Endothelial cell of umbilical vein (primary cell): ENCODE measurements around the gene PRKAR2B. TPM values are rescaled to one million over a fixed set of nuclear protein-coding genes. Genes with fewer than 3 reads are reported as not detected.

Source experiments
- BruUV-seq: library from RNA; stranded (reverse); fragments of 400-500 nt; replicated peaks from 2 replicates; lab custom pipeline; 2021; lab: Mats Ljungman, UMichigan
- CTCF ChIA-PET: fragments of 300-600, 350-600 bp; sonication (Branson Sonifier 250); formaldehyde crosslinking; loops from one replicate; lab custom pipeline; 2021; ENCODE audit warnings: antibody characterized with exemption, inconsistent platforms; lab: Charles Lee
- POLR2A ChIA-PET: fragments of 300-600, 350-600 bp; sonication (Branson Sonifier 250); formaldehyde crosslinking; loops from one replicate; lab custom pipeline; 2021; ENCODE audit warnings: antibody characterized with exemption, inconsistent platforms; lab: Charles Lee
- DNase-seq: peaks from one replicate; pipeline ENCODE4 v3.0.0-alpha.2; 2011; ENCODE audit warnings: low read depth, low spot score
- FAIRE-seq: peaks from 2 replicates; lab custom pipeline; 2011; peaks lifted over from hg19 to GRCh38; lab: Jason Lieb, UNC
- H2AFZ ChIP-seq: 2 replicates; pipeline ENCODE4 v1.6.0; 2012; ENCODE audit warnings: low read depth, low read length, control low read depth, inconsistent platforms
- H3K27ac ChIP-seq: 2 replicates; pipeline ENCODE4 v1.5.1; 2011; ENCODE audit warnings: low read depth, mild to moderate bottlenecking, control low read depth, low read length, moderate library complexity; ENCODE audit not compliant: insufficient read depth
- H3K27me3 ChIP-seq, 2 experiments: 2 replicates each; pipeline versions ENCODE4 v1.6.0 to v1.6.1; 2011; ENCODE audit warnings: low read length in 2 of 2, mixed read lengths in 1 of 2; ENCODE audit not compliant: control insufficient read depth in 2 of 2, insufficient read depth in 2 of 2
- H3K36me3 ChIP-seq, 2 experiments: 2 replicates in 1 of 2; 3 replicates in 1 of 2; pipeline ENCODE4 v1.5.1; 2011; ENCODE audit warnings: low read length in 2 of 2, mild to moderate bottlenecking in 1 of 2, moderate library complexity in 1 of 2; ENCODE audit not compliant: control insufficient read depth in 2 of 2, insufficient read depth in 2 of 2; ENCODE audit errors: extremely low read depth in 1 of 2
- H3K4me1 ChIP-seq: 3 replicates; pipeline ENCODE4 v1.5.1; 2011; ENCODE audit warnings: mild to moderate bottlenecking, low read length; ENCODE audit not compliant: control insufficient read depth, insufficient read depth; ENCODE audit errors: extremely low read depth
- H3K4me2 ChIP-seq: 2 replicates; pipeline ENCODE4 v1.6.1; 2011; ENCODE audit warnings: low read length, control low read depth, mixed read lengths; ENCODE audit not compliant: insufficient read depth
- H3K4me3 ChIP-seq, 3 experiments: fragments of 200-600 bp in 1 of 3; sonication (generic), shearing (Covaris generic) in 1 of 3; replicated peaks in 1 of 3; 2 replicates each; pipeline ENCODE4 v1.5.1; 2011 to 2016; ENCODE audit warnings: control low read depth in 3 of 3, low read length in 3 of 3, mild to moderate bottlenecking in 2 of 3, inconsistent platforms in 1 of 3, low read depth in 1 of 3, moderate library complexity in 1 of 3; ENCODE audit not compliant: insufficient read depth in 1 of 3
- H3K79me2 ChIP-seq: 2 replicates; pipeline ENCODE4 v1.6.0; 2012; ENCODE audit warnings: low read length, inconsistent platforms; ENCODE audit not compliant: control insufficient read depth, insufficient read depth
- H3K9ac ChIP-seq: replicated peaks from 2 replicates; pipeline ENCODE3; 2011; ENCODE audit warnings: low read length, control low read depth; ENCODE audit not compliant: insufficient read depth; ENCODE audit errors: extremely low read depth
- H3K9me1 ChIP-seq: replicated peaks from 3 replicates; pipeline ENCODE4 v1.6.0; 2011; ENCODE audit warnings: mild to moderate bottlenecking, low read length; ENCODE audit not compliant: control insufficient read depth, insufficient read depth; ENCODE audit errors: extremely low read depth
- H3K9me3 ChIP-seq: replicated peaks from 2 replicates; pipeline ENCODE4 v1.5.1; 2012; ENCODE audit warnings: low read length, inconsistent platforms; ENCODE audit not compliant: control insufficient read depth, insufficient read depth
- H4K20me1 ChIP-seq: replicated peaks from 2 replicates; pipeline ENCODE3; 2011; ENCODE audit warnings: mild to moderate bottlenecking, low read length; ENCODE audit not compliant: control insufficient read depth, insufficient read depth; ENCODE audit errors: extremely low read depth
- EZH2 ChIP-seq: IDR thresholded peaks from 2 replicates; pipeline ENCODE4 v1.6.1; 2012; ENCODE audit warnings: borderline replicate concordance, low read depth, mild to moderate bottlenecking, moderate library complexity, low read length, inconsistent platforms; ENCODE audit not compliant: severe bottlenecking
- FOS ChIP-seq: IDR thresholded peaks from 2 replicates; pipeline ENCODE4 v1.6.1; 2011; ENCODE audit warnings: mild to moderate bottlenecking, low read length, moderate library complexity, borderline replicate concordance; ENCODE audit not compliant: insufficient read depth
- GATA2 ChIP-seq: IDR thresholded peaks from 2 replicates; pipeline ENCODE4 v1.7.0; 2011; ENCODE audit warnings: low read depth, mild to moderate bottlenecking, moderate library complexity, mixed read lengths, low read length; ENCODE audit not compliant: insufficient read length, insufficient read depth
- JUN ChIP-seq: IDR thresholded peaks from 2 replicates; pipeline ENCODE4 v1.6.1; 2011; ENCODE audit warnings: borderline replicate concordance, low read depth; ENCODE audit not compliant: insufficient read length, insufficient read depth
- MYC ChIP-seq: IDR thresholded peaks from one replicate; pipeline ENCODE4 v1.6.1; 2011; ENCODE audit warnings: mild to moderate bottlenecking, low read depth, low read length
- POLR2A ChIP-seq: IDR thresholded peaks from 2 replicates; pipeline ENCODE4 v1.6.1; 2012; ENCODE audit warnings: low read depth, mild to moderate bottlenecking, control low read depth, low read length
- POLR2AphosphoS5 ChIP-seq: IDR thresholded peaks from 2 replicates; pipeline ENCODE4 v1.6.1; 2012; ENCODE audit warnings: low read depth, mild to moderate bottlenecking, control low read depth, low read length, moderate library complexity; ENCODE audit not compliant: insufficient read depth
- dilution Hi-C: fragments of 300-500 bp; cut with MboI; formaldehyde crosslinking; loops from one replicate; pipeline ENCODE4 v1.15.0; 2019; ENCODE audit warnings: low sequenced_read_pairs; ENCODE audit not compliant: extremely low pct_ligation_motif_present
- intact Hi-C: fragments of 100-400 bp; cut with micrococcal nuclease; formaldehyde crosslinking; loops from one replicate; pipeline ENCODE4 v1.10.0; 2022
- polyA plus RNA-seq, 4 experiments: library from polyadenylated mRNA; depleted of rRNA in 3 of 4; stranded (reverse) in 3 of 4; unstranded in 1 of 4; fragments of >200 nt; gene quantifications; 2 replicates each; pipeline versions ENCODE4 v1.2.1 to v1.2.3, GENCODE V29; 2011 to 2012; ENCODE audit warnings: missing spikeins in 1 of 4
- total RNA-seq: library from RNA; stranded (reverse); gene quantifications from 2 replicates; pipeline ENCODE4 v1.2.3, GENCODE V29; 2021
- TF ChIP-seq, protein P1 (sequence below), 2 donors: IDR thresholded peaks; 1 replicate in 1 of 2; 2 replicates in 1 of 2; pipeline ENCODE4 v1.5.1; 2011; ENCODE audit warnings: low read length in 2 of 2, mild to moderate bottlenecking in 2 of 2, moderate library complexity in 2 of 2, control low read depth in 1 of 2, inconsistent platforms in 1 of 2, low read depth in 1 of 2; ENCODE audit not compliant: insufficient read depth in 1 of 2; ENCODE audit errors: extremely low read depth in 1 of 2
- TF ChIP-seq, protein P2 (sequence below): IDR thresholded peaks from 2 replicates; pipeline ENCODE4 v1.6.1; 2011; ENCODE audit not compliant: insufficient read depth, insufficient read length

PRKAR2B gene
- total and polyA plus RNA-seq, 2 donors (not counting 3 experiments of a cell fraction or from before 2014, with no cell fraction given) = 10.7 to 39.8 TPM

GRCh38 chr7:107080533-107080932 lies 36.0 kb downstream of the PRKAR2B start:
- H3K4me3 ChIP-seq = no peak overlapping the region
- intact Hi-C loops = no loop called here
- H3K9me1 ChIP-seq = no peaks in the 10 kb centered on the region
- CTCF ChIA-PET = interaction anchor here (1.0 to 2.7 kb wide), 3 partner anchors 67 to 133 kb away, joined by 4 to 10 read pairs (median 5); no protein-coding TSS in a partner anchor
- no peaks in the 10 kb centered on the region for H4K20me1 ChIP-seq
- POLR2A ChIA-PET = no interaction called here
- peaks cover 51% of the 10 kb centered on the region for H3K4me1 ChIP-seq
- H2AFZ ChIP-seq = no peak overlapping the region
- no peaks in the 10 kb centered on the region for H3K9me3 ChIP-seq
- no peak for DNase-seq
- peaks cover 18% of the 10 kb centered on the region for H3K79me2 ChIP-seq
- TF ChIP-seq FOS (no peak), JUN (no peak), GATA2 (no peak), EZH2 (no peak), POLR2AphosphoS5 (no peak), POLR2A (no peak), MYC (no peak)
- TF ChIP-seq, protein P1, sequence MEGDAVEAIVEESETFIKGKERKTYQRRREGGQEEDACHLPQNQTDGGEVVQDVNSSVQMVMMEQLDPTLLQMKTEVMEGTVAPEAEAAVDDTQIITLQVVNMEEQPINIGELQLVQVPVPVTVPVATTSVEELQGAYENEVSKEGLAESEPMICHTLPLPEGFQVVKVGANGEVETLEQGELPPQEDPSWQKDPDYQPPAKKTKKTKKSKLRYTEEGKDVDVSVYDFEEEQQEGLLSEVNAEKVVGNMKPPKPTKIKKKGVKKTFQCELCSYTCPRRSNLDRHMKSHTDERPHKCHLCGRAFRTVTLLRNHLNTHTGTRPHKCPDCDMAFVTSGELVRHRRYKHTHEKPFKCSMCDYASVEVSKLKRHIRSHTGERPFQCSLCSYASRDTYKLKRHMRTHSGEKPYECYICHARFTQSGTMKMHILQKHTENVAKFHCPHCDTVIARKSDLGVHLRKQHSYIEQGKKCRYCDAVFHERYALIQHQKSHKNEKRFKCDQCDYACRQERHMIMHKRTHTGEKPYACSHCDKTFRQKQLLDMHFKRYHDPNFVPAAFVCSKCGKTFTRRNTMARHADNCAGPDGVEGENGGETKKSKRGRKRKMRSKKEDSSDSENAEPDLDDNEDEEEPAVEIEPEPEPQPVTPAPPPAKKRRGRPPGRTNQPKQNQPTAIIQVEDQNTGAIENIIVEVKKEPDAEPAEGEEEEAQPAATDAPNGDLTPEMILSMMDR (IDR thresholded peaks at IDR 0.05; ENCODE audit: extremely low read depth in 1 of 2, insufficient read depth in 1 of 2, low read depth in 1 of 2, low read length in 2 of 2) = no peak
- TF ChIP-seq, protein P2, sequence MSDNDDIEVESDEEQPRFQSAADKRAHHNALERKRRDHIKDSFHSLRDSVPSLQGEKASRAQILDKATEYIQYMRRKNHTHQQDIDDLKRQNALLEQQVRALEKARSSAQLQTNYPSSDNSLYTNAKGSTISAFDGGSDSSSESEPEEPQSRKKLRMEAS = no peak
- no TSS peak for BruUV-seq
- H3K36me3 ChIP-seq = no peaks in the 10 kb centered on the region
- H3K4me2 ChIP-seq = peak overlapping the region; percentile 85
- dilution Hi-C loops = no loop called here
- peak overlapping the region; percentile 95 for H3K27ac ChIP-seq
- H3K9ac ChIP-seq = no peak overlapping the region
- H3K27me3 ChIP-seq = no peaks in the 10 kb centered on the region
- no peak for FAIRE-seq
